GM12864 (cell line): ENCODE measurements around the gene TPGS1.

Experiments
- DNase-seq: peaks from one replicate; pipeline ENCODE4 v3.0.0-alpha.2; 2011; ENCODE audit warnings: low read depth
- H3K4me3 ChIP-seq: 2 replicates; pipeline ENCODE4 v1.5.1; 2011; ENCODE audit warnings: mild to moderate bottlenecking, low read depth, low read length, control low read depth
- TF ChIP-seq, protein P1 (sequence below): IDR thresholded peaks from 2 replicates; pipeline ENCODE4 v1.5.1; 2011; ENCODE audit warnings: low read depth, mild to moderate bottlenecking, moderate library complexity, low read length, control low read depth, inconsistent platforms; ENCODE audit errors: missing control alignments

The TPGS1 gene

DNA sequence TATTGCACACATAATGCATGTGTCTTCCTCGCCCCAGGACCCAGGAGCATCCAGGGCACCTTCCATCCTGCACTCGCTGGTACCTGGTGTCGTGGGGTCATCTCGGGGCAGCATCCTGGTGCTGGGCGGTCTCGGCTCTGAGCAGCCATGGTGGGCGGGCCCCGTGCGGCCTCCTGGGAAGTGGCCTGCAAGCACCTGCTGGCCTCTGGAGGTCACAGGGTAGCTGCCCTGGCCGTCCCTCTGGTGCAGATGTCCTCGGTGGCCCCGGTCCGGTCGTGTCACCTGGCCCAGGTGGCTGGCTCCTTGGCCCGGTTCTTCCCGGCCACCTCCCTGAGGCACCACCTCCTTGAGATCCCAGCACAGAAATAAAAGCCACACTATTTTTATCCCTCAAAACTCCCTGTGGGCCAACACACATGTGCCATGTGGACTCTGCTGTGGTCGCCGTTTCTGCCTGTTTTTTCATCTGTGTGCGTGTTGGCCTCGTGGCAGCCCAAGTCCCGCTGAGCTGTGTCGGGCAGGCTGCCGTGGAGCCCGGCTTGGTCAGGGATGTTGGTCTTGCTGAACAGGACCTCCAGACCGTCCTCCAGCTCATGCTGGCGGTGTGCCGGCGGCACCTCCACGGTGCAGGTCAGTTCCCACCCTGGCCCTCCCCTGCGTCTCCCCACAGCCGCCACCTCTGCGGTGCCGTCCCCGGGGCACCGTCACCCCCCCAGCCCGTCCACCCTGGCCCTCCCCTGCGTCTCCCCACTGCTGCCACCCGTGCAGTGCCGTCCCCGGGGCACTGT is 31.5 kb downstream of the TPGS1 start:
- TF ChIP-seq, protein P1, sequence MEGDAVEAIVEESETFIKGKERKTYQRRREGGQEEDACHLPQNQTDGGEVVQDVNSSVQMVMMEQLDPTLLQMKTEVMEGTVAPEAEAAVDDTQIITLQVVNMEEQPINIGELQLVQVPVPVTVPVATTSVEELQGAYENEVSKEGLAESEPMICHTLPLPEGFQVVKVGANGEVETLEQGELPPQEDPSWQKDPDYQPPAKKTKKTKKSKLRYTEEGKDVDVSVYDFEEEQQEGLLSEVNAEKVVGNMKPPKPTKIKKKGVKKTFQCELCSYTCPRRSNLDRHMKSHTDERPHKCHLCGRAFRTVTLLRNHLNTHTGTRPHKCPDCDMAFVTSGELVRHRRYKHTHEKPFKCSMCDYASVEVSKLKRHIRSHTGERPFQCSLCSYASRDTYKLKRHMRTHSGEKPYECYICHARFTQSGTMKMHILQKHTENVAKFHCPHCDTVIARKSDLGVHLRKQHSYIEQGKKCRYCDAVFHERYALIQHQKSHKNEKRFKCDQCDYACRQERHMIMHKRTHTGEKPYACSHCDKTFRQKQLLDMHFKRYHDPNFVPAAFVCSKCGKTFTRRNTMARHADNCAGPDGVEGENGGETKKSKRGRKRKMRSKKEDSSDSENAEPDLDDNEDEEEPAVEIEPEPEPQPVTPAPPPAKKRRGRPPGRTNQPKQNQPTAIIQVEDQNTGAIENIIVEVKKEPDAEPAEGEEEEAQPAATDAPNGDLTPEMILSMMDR, result no peak
- no peak for DNase-seq

DNA sequence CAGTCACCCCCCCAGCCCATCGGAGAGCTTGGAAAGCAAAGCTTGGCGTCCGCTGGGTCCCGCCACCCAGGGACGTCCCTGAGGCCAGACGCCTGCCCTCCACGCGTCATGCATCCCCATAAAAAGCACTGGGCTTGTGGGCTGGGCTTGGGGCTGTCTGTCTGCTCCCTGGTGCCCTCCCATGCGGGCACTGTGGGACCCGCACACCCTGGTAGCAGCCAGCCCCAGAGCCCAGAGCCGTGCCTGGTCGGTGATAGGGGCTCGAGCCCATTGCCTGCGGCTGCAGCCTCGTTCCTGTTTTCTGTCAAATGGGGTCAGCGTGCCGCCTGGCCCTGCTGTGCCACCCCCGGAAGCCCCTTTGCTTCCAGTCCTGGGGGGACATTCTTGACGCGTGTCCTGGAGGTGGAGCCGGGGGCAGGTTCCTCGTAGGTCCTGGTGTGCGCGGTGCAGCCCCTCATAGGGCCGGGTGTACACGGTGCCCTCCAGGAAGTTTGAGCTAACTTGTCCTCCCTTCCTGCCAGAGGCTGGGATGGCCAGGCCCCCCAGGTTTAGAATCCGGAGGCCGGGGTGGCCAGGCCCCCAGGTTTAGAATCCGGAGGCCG is 32.2 kb downstream of the TPGS1 start:
- no peak overlapping the region for H3K4me3 ChIP-seq
- TF ChIP-seq, protein P1, result no peak
- DNase-seq, result no peak

More for the DNA sequence above, 31.5 kb downstream of the TPGS1 start:
- H3K4me3 ChIP-seq, result no peak overlapping the region

DNA sequence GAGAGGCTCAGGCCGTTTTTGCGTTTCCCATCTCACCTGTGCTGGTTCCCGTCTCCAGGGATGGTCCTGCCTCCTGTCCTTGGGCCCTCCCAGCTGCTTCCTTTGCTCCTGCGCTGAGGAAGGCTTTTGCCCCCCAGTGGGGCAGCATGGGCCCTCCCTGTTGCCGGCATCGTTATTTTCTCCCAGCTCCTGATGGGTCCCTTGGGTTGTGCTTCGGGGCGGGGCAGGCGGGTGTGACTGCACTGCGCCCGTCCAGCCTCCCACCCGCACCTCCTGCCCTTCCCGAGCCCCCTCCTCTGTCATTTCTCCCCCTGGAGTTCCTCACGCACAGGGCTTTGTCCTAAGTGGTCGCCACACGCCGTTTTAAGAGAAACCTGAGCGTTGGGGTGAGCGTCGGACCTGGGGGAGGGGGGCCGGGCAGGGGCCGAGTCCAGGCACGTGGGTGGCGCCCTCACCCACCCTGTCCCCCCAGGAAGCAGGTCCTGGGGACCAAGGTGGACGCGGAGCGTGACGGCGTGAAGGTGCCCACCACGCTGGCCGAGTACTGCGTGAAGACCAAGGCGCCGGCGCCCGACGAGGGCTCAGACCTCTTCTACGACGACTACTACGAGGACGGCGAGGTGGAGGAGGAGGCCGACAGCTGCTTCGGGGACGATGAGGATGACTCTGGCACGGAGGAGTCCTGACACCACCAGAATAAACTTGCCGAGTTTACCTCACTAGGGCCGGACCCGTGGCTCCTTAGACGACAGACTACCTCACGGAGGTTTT is 33.8 kb downstream of the TPGS1 start:
- no peak for DNase-seq
- H3K4me3 ChIP-seq, result no peak overlapping the region
- TF ChIP-seq, protein P1, result no peak

DNA sequence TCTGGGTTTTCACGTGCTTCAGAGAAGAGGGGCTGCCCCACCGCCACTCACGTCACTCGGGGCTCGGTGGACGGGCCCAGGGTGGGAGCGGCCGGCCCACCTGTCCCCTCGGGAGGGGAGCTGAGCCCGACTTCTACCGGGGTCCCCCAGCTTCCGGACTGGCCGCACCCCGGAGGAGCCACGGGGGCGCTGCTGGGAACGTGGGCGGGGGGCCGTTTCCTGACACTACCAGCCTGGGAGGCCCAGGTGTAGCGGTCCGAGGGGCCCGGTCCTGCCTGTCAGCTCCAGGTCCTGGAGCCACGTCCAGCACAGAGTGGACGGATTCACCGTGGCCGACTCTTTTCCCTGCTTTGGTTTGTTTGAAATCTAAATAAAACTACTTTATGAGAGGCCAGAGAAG is 34.4 kb downstream of the TPGS1 start:
- TF ChIP-seq, protein P1, result no peak
- no peak overlapping the region for H3K4me3 ChIP-seq
- DNase-seq, result no peak

DNA sequence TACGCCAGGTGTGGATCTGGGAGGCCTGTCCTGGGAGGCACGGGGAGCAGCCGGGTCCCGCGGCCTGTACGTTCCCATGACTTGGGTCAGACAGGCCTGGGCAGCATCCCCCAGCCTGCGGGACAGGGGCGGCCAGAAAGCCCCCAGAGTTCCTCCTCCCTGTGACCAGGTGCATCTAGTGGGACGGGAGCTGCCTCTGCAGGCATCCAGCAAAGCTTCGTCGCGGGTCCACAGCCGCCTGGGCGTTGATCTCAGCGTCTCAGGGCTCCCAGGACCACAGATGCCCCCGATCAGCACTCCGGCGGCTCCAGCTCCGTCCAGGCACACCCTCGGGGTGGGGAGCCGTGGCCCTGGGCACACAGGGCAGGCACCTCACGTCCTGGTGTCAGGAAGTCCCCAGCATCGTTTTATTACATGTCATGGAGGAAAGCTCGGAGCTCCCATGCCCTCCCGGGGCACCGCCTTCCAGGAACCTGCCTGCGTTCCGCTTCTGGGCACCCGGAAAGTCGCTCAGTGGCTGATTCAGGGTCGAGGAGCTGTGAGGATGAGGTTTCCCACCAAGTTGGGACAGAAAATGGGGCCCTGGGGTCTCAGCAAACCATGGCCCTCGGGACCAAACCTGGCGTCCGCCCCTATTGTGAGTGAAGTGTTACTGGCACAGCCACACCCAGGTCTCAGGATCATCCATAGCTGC is 35.0 kb downstream of the TPGS1 start:
- TF ChIP-seq, protein P1, result no peak
- no peak for DNase-seq

DNA sequence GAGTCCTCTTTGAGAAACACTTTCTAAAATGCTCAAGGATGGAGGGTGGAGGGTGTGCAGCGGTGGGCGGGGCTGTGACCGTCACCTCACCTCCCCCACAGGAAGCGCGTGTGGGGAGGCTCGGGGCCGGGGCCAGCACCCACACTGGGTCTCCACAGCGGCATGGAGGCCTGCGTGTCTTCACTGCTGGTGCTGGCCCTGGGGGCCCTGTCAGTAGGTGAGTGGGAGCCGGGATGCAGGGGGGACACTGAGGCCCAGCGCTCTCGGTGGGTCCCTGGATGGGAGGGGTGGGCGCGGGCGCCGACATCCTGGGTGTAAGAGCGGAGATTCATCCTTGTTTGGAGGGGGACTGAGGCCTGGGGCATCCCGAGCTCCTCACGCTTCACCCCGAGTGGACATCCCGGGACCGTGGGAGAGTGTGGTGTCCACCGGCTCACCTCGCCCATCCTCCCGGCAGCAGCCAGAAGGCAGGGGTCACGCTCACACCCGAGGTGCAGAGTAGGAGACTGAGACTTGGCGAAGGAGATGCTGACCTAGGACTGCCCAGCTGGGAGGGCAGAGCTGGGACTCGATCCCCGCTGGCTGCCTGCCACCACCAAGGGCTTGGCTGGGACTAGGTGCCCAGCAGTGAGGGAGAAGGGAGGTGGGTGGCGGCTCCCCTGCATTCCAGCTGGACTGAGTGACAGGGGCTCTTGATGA is 36.8 kb downstream of the TPGS1 start, which contains the start of gene GZMM:
TSS of gene GZMM (plus strand) at position 144 of the 699 bp plus-strand sequence. CDS start at position 163, 19 bp downstream.
- DNase-seq, result no peak
- no peak within 1 kb of the TSS for H3K4me3 ChIP-seq
- TF ChIP-seq, protein P1, result no peak

More for the DNA sequence above, 35.0 kb downstream of the TPGS1 start:
- no peak overlapping the region for H3K4me3 ChIP-seq
